Right cardiac atrium (tissue), 5 donors: ENCODE results near the gene ATRAID. TPM values are rescaled to one million over a fixed set of nuclear protein-coding genes. Genes with fewer than 3 reads are reported as not detected.

ENCODE experiments used
- ATAC-seq, 2 donors: fragments of 200-7000 bp; cut with Tn5 transposase; one replicate each; pipeline versions ENCODE4 v1.8.0 to v1.9.1; 2020; ENCODE audit warnings: moderate library complexity in 2 of 2, mild to moderate bottlenecking in 1 of 2
- DNase-seq, 3 donors: peaks; one replicate each; pipeline ENCODE4 v3.0.0-alpha.2; 2020
- H3K27ac ChIP-seq: one replicate; pipeline ENCODE4 v1.5.1; 2013; ENCODE audit warnings: mild to moderate bottlenecking, low read length, control low read depth, moderate library complexity
- H3K27me3 ChIP-seq: one replicate; pipeline ENCODE4 v1.6.1; 2013; ENCODE audit not compliant: control insufficient read depth, insufficient read depth
- H3K4me1 ChIP-seq: one replicate; pipeline ENCODE4 v1.6.1; 2013; ENCODE audit warnings: low read length; ENCODE audit not compliant: control insufficient read depth, insufficient read depth
- H3K4me3 ChIP-seq: one replicate; pipeline ENCODE4 v1.5.1; 2013; ENCODE audit warnings: low read length, control low read depth
- H3K9me3 ChIP-seq: one replicate; pipeline ENCODE4 v1.6.1; 2013; ENCODE audit warnings: low read length; ENCODE audit not compliant: control insufficient read depth
- WGBS: extraction: QIAGEN DNeasy Blood & Tissue Kit; methylation state at CpG from one replicate; pipeline ENCODE4 v1.1.7; 2013; 5-methylcytosine and 5-hydroxymethylcytosine counted together
- intact Hi-C, 4 donors: fragments of 100-400 bp; cut with DNase I; formaldehyde crosslinking; loops; one replicate each; pipeline versions ENCODE4 v1.11.0 to v1.14.0; 2022 to 2023
- polyA plus RNA-seq: library from polyadenylated mRNA; stranded (reverse); fragments of 200-250 nt; gene quantifications from one replicate; pipeline ENCODE4 v1.2.3, GENCODE V29; 2013
- total RNA-seq, 4 donors: library from RNA; stranded (reverse); fragmentation: NEBNext Ultra II Directional; extraction: Animal tissue kit (Norgen Biotek cat#: 25700); gene quantifications; one replicate each; pipeline ENCODE4 v1.2.1, GENCODE V29; 2021
- donor health status: healthy with polysubstance abuse.
- donor health status: DM: no; HTN: yes; CAD: no.
- donor health status: DM: no; HTN: no; CAD: no.
- donor health status: DM: no; HTN: yes; CAD: no; lungs with severe emphysema.
- donor health status: DM: yes; HTN: yes; CAD: no.

The ATRAID gene
- total and polyA plus RNA-seq, 5 donors, result 124 to 256 (median 148) TPM

DNA sequence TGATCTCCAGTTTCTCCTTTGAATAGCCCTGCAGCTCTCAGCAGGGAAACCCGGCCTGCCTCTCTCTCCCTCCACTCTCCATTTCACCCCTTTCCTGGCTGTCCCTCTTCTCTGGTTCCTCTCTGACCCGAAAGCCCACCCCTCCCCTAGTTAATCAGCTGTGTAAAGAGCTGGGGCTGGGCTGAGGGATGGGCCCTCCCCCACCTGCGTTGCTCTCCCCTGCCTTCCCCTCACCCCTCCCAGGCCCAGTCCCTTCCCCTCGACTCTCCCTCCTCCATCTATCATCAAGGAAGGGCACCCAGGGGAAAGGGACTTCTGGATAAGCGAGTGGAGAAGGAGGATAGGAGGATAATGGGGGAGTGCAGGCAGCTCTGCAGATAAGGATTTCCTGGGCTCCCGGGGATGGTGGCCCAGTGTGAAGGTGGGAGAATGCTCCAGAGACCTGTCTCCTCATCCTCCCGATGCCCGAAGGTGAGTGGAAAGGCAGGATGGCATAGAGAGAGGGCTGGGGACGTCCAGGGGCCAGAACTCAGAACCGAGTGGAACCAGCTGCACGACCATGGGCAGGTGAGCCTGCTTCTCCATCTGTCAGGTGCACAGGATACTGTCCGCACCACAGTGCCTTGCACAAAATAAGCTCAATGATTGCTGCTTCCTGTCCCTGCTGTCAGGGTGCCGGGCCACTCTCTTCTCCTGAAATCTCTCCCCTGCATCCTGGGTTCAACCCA lies 39.0 kb downstream of the ATRAID start:
- 55% methylated on average over 13 of the region's 13 CpGs for WGBS
- ATAC-seq, result no peak
- Histone ChIP-seq H3K27ac (no peak overlapping the region), H3K4me1 (no peaks in the 10 kb centered on the region), H3K4me3 (no peak overlapping the region), H3K27me3 (no peaks in the 10 kb centered on the region), H3K9me3 (no peaks in the 10 kb centered on the region)
- peak in 1 of 3 donors; percentile 22 for DNase-seq
- intact Hi-C loops, result no loop called here

DNA sequence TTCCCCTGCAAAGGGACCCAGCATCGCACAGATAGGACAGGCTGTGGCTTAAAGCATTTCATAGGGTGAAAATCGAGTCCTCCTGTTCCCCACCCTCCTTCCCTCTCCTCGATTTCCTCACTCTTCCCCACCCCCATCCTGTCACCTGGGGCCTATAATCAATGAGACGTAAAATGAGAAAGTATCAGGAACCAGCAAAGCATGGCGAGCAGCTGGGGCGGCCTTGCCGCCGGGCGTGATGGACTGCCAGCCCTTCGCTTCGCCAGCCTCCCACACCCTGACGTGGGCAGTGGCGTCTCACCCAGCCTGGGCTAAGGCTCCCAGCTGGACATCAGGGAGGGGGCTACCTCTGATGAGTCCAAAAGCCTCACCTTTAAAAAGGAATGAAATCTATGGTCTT lies 39.9 kb downstream of the ATRAID start:
- H3K4me3 ChIP-seq, result no peak overlapping the region
- WGBS, result 78% methylated on average over 13 of the region's 13 CpGs
- no peak overlapping the region for H3K27ac ChIP-seq
- H3K9me3 ChIP-seq, result no peaks in the 10 kb centered on the region
- H3K4me1 ChIP-seq, result no peaks in the 10 kb centered on the region
- intact Hi-C loops, result no loop called here
- no peaks in the 10 kb centered on the region for H3K27me3 ChIP-seq
- ATAC-seq (no peak), DNase-seq (no peak)

DNA sequence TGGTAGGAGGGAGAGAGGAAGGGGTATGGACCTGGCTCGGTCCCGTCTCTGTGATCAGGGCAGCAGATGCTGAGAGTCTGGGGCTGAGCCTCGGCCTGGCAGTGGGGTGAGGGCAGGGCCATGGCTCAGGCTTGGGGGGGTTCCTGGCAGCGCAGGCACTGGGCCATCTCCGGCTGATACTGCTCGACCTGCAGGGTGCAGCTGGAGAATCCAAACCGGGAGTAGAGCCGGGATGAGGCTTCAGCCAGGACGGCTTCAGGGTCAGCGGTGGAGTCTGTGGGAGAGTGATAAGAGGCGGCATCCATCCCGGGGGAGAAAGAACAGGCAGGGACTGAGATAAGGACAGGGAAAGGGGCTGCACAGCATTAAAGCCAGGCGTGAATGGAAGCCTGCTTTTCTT lies 43.3 kb downstream of the ATRAID start:
- no peaks in the 10 kb centered on the region for H3K27me3 ChIP-seq
- ATAC-seq (peak; percentile 25 to 30), DNase-seq (no peak)
- H3K9me3 ChIP-seq, result no peaks in the 10 kb centered on the region
- no peak overlapping the region for H3K27ac ChIP-seq
- H3K4me3 ChIP-seq, result no peak overlapping the region
- 16% methylated on average over 13 of the region's 13 CpGs for WGBS
- intact Hi-C loops, result no loop called here
- no peaks in the 10 kb centered on the region for H3K4me1 ChIP-seq

DNA sequence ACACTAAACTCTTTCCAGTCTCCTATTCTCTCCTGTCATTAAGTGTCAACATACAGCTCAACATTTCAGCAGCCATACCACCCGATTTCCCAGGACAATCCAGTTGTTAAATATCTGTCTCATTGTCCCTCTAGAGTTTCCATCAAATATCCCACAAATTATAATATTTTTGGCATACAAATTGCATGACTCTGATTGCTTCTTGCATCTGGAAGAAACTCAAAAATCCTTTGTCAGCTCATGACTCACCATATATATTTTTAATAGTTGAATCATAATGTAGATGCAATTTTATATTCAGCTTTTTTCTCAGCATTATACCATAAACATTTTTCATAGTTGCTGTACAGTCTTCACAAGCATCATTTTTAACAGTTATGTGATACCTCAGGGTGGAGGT lies 43.8 kb downstream of the ATRAID start:
- no peak overlapping the region for H3K27ac ChIP-seq
- DNase-seq, result no peak
- intact Hi-C loops, result no loop called here
- H3K9me3 ChIP-seq, result no peaks in the 10 kb centered on the region
- no peak overlapping the region for H3K4me3 ChIP-seq
- WGBS, result 15% methylated on average over 1 of the region's 1 CpG
- H3K4me1 ChIP-seq, result no peaks in the 10 kb centered on the region
- no peak for ATAC-seq
- H3K27me3 ChIP-seq, result no peaks in the 10 kb centered on the region

DNA sequence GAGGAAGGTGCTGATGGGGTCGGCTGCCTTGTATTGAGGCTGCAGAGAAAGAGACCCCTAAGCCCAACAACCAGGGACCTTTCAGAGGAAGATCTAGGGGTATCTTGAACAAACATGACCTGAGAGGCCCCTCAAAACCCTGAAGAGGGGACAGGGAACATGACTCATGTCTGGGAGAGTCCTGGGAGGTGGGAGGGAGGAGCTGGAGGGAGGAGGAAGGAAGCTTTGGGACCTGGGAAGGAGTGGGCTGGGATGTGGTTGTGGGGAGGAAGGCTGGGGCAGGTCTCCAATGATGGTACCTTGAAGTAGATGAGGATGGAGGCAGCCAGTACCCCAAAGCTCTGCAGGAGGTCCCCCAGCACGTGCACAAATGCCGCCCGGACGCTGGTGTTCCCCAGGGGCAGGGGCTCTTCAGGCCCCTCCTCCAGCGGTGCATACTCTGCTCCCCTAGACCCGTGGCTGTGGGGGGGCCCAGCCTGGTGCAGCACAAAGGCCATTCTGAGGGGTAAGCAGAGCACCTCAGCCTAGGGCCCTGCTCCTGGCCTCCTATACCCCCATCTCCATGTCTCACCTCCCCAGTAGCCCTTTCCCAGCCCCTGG lies 45.1 kb downstream of the ATRAID start:
- 78% methylated on average over 7 of the region's 7 CpGs for WGBS
- Histone ChIP-seq H3K4me3 (no peak overlapping the region), H3K9me3 (no peaks in the 10 kb centered on the region), H3K27me3 (no peaks in the 10 kb centered on the region), H3K4me1 (no peaks in the 10 kb centered on the region), H3K27ac (no peak overlapping the region)
- no peak for DNase-seq
- no peak for ATAC-seq
- intact Hi-C loops, result no loop called here

DNA sequence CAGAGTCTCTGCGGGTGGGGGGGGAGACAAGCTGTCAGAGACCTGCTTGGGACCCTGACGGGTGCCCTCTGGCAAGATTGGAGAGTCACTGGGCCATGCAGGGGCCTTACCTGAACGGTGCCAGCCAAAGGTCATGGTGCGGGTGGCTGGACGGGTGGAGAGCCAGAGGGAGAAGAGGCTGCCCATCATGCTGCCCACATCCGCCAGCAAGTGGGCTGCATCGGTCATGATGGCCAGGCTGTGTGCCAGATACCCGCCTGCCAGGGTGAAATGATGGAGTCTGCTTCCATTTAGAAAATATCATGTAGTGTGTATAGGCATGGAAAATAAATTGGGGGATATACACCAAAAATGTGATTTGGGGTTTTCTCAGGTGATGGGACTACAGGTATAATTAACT lies 46.2 kb downstream of the ATRAID start:
- Histone ChIP-seq H3K9me3 (no peaks in the 10 kb centered on the region), H3K27ac (no peak overlapping the region), H3K4me1 (no peaks in the 10 kb centered on the region), H3K27me3 (no peaks in the 10 kb centered on the region), H3K4me3 (no peak overlapping the region)
- 88% methylated on average over 8 of the region's 8 CpGs for WGBS
- intact Hi-C loops, result no loop called here
- DNase-seq, result no peak
- no peak for ATAC-seq

DNA sequence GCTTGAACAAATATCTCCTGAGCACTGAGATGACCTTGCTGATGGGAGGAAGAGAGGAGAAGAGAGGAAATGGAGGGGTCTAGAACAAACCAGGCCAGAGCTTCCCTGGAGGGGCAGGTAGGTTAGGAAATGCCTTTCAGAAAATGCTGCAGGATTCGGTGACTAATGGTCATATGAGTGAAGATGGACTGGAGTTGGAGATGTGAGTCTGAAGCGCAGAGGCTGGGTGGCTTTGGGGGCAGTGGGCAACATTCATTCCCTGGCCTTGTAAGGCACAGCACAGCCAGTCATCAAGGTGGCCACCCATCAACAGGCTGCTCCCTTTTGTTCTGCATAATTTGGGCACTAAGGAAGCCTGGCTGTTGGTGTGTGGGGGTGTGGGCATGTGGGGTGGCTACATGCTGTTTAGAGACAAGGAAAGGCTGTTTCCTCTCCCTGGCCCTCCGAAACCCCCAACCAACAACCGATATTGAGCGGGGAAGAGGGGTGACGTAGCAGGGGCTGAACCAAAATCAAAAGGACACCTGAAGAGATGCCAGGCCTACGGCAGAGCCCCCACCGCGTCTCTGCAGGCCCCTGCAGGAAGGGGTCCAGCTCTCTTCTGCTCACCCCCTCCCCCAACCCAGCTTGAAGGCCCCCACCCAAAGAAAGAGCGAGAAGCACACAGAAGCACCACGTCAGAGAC lies 49.5 kb downstream of the ATRAID start:
- H3K27me3 ChIP-seq, result no peaks in the 10 kb centered on the region
- DNase-seq (no peak), ATAC-seq (no peak)
- H3K9me3 ChIP-seq, result no peaks in the 10 kb centered on the region
- peak overlapping the region; percentile 50 for H3K4me3 ChIP-seq
- WGBS, result 54% methylated on average over 11 of the region's 11 CpGs
- peaks cover 3% of the 10 kb centered on the region for H3K4me1 ChIP-seq
- no peak overlapping the region for H3K27ac ChIP-seq
- intact Hi-C loops, result no loop called here

DNA sequence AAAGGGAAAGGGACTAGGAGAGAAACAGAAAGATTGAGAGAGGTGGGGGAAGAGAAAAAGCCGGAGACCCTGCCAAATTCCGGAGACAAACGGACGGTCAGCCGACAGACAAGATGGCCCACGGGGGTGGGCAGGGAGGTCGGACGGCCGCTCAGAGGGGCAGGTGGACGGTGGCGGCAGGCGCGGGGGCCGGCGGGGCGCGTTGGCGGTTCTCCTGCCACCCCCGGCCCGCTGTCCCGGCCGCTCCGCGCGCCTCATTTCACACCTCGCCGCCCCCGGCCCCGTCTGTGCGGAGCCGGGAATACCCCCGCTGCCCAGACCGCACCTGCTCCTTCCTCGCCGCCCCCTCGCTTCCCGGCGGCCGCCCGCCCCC lies 50.1 kb downstream of the ATRAID start:
- H3K4me1 ChIP-seq, result peaks cover 3% of the 10 kb centered on the region
- WGBS, result 3% methylated on average over 40 of the region's 40 CpGs
- no peak overlapping the region for H3K27ac ChIP-seq
- peak overlapping the region; percentile 50 for H3K4me3 ChIP-seq
- ATAC-seq (no peak), DNase-seq (no peak)
- no peaks in the 10 kb centered on the region for H3K27me3 ChIP-seq
- intact Hi-C loops, result no loop called here
- no peaks in the 10 kb centered on the region for H3K9me3 ChIP-seq

DNA sequence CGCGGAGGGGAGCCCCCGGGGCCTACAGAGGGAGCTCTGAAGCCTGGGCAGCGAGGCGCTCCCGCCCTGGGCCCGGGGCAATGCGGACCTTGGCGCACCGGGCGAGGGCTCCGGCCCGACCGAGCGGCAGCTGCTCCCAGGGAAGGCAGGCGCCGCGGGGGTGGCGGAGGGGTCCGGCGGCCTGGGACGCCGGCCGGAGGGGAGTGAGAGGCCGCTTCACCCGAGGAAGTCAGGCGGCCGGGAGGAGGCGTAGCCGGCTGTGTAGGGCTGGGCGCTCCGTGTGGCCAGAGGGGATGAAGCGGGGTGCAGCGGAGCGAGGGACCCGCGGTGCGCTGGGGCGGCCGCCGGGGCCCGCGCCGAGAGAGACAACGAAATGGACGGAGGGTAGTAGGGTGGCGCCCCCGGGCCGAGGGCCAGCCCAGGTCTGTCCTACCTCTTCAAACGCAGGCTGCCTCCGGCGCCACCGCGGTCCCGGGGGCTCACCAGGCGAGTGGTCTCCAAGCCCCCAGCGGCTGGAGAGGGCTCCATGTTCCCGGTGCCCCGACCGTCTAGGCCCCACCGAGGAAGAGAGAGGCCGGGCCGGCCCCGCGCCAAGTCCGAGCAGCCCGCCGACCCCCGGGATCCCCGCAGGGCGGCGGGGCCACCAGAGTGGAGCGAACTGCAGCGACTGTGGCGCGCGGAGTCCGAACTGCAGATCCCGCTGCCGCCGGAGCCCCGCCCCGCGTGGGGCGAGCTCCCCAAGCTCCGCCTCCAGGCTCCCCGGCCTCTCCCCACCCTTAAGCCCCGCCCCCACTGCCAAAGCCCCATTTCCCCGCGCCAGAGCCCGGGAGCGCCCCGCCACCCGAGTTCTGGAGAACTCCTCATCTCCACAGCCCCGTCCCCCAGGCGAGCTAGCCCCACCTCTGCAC lies 50.8 kb downstream of the ATRAID start, which contains the start of gene SLC30A3:
Gene SLC30A3, minus strand, starts transcription at position 669 of the 908 bp plus-strand sequence. Its CDS starts 141 bp downstream, at position 528.
- DNase-seq, result peak; percentile 76 to 92 (median 90)
- intact Hi-C loops, result no loop called here
- peaks cover 3% of the 10 kb centered on the region for H3K4me1 ChIP-seq
- H3K9me3 ChIP-seq, result no peaks in the 10 kb centered on the region
- peak; percentile 85 to 87 for ATAC-seq
- WGBS, result 1% methylated on average over 96 of the region's 96 CpGs
- H3K27me3 ChIP-seq, result no peaks in the 10 kb centered on the region
- no peak within 1 kb of the TSS for H3K27ac ChIP-seq
- peak within 1 kb of the TSS; percentile 50 for H3K4me3 ChIP-seq

DNA sequence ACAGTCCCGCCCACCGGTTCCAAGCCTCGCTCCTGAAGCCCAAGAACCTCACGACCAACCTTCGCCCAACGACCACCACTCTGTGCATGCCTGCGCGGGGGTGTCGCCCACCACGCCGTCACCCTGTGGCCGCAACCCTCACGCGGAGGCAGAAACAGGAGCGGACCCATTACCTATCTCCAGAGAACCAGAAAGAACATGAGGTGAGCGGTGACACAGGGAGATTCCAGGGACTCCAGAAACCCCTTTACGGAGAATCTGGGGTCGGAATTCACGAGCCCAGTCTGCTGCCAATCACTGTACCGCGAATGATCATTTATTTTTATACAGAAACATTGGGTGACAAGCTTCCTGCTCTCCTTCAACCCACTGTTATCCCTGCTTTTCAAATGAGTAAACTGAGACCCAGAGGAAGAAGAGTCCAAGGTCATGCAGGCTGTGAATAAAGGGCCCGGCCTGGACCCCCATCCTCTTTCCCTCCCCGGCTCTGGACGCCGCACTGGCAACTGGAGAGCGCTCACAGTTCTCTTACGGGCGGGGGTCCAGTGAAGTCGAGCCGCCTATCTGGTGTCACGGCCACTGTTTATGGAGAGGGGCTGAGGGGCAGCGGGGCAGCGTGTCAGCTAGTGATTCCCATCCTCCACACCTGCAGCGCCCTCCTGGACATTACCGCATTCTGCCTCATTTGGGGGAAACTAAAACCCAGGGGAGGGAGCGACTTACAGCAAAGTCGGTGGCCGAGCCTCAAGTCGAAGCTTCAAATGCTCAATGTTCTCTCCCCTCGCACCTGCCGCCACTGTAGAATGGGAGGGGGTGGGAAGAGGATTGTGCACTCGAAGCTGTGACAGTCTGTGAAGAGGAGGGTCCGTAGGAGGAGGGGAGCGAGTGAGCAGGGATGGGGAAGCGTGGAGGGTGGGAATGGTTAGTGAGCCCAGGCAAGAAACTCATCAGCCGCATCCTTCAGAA lies 51.7 kb downstream of the ATRAID start:
- Histone ChIP-seq H3K9me3 (no peaks in the 10 kb centered on the region), H3K4me3 (peak overlapping the region; percentile 50), H3K27ac (no peak overlapping the region), H3K4me1 (peaks cover 3% of the 10 kb centered on the region), H3K27me3 (no peaks in the 10 kb centered on the region)
- DNase-seq (no peak), ATAC-seq (no peak)
- intact Hi-C loops, result no loop called here
- WGBS, result 1% methylated on average over 46 of the region's 46 CpGs
